Measurements from ENCODE around the gene FNIP1.
"Not testable (repeated sequence)": the region's sequence is repeated elsewhere in the genome, so short reads cannot be mapped to it uniquely, and the experiment has no call there.

The FNIP1 gene

DNA sequence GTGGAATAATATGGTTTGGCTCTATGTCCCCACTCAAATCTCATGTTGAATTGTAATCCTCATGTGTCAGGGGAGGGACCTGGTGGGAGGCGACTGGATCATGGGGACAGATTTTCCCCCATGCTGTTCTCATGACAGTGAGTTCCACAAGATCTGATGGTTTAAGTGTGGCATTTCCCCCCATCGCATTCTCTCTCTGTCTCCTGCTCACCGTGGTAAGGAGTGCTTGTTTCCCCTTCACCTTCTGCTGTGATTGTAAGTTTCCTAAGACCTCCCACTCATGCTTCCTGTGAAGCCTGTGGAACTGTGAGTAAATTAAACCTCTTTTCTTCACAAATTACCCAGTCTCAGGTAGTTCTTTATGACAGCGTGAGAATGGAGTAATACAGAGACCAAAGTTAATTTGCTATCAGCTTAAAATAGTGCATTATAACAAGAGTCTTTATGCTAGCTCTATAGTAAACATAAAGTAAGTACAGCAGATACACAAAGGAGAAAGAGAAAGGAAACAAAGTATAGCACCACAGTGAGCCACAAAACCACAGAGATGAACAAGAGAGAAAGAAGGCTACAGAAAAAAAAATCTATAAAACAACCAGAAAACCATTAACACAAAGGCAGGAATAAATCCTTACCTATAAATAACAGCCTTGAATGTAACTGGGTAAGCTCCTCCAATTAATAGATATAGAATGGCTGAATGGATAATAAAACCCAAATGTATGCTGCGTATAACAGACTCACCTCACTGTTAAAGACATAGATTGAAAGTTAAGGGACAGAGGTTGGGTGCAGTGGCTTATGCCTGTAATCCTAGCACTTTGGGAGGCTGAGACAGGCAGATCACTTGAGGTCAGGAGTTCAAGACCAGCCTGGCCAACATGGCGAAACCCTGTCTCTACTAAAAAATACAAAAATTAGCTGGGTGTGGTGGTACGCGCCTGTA is 201.5 kb downstream of the FNIP1 start:
- no peak for DNase-seq

DNA sequence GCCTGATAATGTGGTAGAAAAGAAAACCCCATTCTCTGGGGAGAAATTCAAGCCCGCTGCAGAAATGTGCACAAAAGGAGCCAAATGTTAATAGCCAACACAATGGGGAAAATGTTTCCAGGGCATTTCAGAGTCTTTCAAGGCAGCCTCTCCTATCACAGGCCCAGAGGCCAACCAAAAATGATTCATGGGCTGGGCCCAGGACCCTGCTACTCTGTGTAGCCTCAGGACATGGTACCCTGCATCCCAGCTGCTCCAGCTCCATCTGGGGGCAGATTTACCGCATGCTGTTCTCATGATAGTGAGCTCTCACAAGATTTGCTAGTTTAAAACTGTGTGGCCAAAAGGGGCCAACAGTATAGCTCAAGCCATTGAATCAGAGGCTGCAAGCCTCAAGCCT is 202.9 kb downstream of the FNIP1 start:
- no peak for DNase-seq

DNA sequence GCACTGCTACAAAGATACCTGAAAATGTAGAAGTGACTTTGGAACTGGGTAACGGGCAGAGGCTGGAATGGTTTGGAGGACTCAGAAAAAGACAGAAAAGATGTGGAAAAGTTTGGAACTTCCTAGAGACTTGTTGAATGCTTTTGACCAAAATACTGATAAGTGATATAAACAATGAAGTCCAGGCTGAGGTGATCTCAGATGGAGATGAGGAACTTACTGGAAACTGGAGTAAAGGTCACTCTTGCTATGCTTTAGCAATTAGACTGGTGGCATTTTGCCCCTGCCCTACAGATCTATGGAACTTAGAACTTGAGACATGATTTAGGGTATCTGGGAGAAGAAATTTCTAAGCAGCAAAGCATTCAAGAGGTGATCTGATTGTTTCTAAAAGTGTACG is 203.4 kb downstream of the FNIP1 start:
- not testable (repeated sequence) for DNase-seq
